HG03060 (cell line): ENCODE results near the gene NOL9.

Experiments
- ATAC-seq: cut with Tn5 transposase; IDR thresholded peaks from one replicate; pipeline ENCODE4 v1.9.1; 2021; ENCODE audit warnings: low read depth, moderate number of reproducible peaks; ENCODE audit not compliant: unreplicated experiment

NOL9 gene

DNA sequence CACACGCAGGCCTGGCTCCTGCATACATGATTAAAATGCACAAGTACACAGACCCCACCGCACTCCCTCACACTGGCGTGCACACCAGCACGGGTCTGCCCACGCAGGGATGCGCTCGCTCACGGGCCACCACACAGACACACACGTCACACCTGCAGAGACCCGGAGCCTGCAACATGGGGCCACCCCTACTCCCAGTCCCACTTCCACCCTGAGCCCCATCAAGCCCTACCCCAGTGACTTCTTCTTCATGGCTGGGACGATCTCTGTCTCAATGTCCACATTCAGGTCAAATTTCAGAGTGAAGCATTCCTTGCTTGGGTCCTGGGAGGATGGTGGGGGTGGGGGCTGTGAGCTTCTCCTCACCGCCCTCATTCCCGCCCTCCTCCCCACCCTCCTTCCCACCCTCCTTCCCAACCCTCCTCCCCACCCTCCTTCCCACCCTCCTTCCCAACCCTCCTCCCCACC lies 79.5 kb downstream of the NOL9 start:
- no peak for ATAC-seq

DNA sequence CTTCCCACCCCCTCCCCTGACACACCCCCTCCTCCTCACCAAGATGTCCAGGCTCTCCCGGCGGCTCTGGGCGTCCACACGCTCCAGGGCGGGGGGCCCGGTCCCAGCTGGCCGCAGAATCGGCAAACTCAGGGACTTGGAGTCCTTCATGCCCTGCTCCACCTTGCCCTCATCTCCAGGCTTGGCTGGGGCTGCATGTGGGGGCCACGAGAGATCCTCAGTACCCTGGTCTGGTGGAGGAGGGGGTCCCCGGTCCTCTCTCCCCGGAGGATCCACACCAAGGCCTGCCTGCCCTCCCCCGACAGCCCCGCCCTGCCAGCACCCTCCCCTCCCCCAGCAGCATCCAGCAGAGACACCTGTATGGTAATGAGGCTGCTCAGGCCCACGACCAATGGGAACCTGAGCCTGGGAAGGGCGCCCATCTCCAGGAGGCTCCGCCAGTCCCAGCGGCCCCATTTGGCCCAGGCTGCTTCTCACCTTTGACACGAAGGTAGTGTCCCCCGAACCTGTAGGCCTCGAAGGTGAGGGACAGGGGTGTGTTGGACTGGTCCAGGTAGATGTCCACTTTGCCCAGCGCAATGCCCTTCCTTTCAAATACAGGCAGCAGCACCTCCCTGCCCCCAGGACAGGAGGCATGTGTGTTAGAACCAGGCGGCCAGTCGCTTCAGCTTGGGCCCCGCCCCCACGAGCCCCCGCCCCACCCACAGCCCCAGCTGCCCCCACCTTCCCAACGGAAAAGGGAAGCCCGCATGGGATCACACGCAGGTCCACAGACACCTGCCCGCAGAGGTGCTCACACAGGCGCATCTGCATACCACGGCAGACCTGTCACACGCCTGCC lies 80.1 kb downstream of the NOL9 start:
- ATAC-seq, result no peak

DNA sequence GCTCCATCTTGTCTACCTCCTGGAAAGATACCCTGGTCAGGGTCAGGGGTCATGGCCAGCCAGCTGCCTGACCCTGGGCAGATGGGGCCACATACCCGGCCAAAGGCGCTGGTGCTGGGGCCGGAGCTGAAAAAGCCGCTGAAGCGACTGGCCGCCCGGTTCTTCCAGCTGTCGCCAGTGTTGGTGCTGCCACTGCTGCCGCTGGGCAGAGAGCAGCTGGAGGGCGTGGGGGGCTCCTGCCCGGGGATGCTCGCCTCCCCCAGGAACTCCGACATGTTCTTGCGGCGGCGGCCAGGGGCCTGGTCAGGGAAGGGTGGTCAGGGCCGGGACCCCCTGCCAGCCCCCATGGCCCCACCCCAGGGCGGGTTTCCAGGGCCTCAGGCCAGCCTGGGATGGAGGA lies 81.2 kb downstream of the NOL9 start:
- no peak for ATAC-seq

DNA sequence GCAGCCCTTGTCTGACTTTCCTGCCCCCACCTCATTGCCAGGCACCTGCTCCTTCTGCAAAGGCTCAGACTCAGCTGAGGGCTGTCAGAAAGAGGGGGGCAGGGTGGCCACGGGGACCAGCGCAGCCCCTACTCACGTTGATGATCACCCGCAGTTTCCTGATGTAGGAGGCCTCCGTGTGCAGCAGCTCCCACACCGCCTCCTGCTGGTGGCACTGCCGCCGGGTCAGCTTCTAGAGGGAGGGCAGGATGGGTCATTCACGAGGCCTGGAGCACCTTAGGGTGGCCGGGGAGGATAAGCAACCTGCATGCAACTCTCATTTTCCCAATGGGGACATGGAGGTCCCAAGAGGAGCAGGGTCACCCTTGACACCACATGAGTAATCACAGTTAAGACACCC lies 81.9 kb downstream of the NOL9 start:
- no peak for ATAC-seq

DNA sequence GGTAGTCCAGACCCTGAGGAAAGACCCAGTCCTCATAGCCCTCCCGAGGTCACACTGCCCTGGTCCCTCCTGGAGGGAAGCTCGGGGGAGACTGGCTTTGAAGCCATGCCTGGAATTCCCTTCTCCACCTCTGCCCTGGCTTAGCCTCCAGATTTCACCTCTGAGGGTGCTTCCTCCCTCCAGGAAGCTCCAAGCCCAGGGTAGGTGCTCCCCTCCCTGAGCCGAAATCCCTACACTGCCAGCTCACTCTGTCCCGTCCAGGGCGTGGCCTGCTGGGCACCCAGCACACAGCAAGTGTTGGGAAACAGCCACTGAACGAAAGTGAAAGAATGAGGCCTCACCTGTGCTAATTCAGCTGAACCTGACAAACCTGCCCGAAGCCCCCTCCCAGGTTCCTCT lies 82.3 kb downstream of the NOL9 start:
- ATAC-seq, result no peak
